Transverse colon (tissue), 4 donors: Measurements from ENCODE around the gene SLAMF7. TPM values are rescaled to one million over a fixed set of nuclear protein-coding genes. Genes with fewer than 3 reads are reported as not detected.

ENCODE experiments used
- DNase-seq: peaks from one replicate; pipeline ENCODE4 v3.0.0-alpha.2; 2019
- H3K27ac ChIP-seq, 4 donors: fragments of 200-600 bp; sonication (generic); 2 replicates each; pipeline ENCODE4 v1.5.1; 2016 to 2018; ENCODE audit warnings: inconsistent platforms in 4 of 4
- H3K27me3 ChIP-seq: fragments of 200-600 bp; sonication (generic); 2 replicates; pipeline ENCODE4 v1.5.1; 2017; ENCODE audit warnings: inconsistent platforms
- H3K36me3 ChIP-seq, 4 donors: fragments of 200-600 bp; sonication (generic); 2 replicates each; pipeline ENCODE4 v1.5.1; 2017 to 2019; ENCODE audit warnings: inconsistent platforms in 4 of 4
- H3K4me1 ChIP-seq, 4 donors: fragments of 200-600 bp; sonication (generic); 2 replicates each; pipeline ENCODE4 v1.5.1; 2017 to 2020; ENCODE audit warnings: inconsistent platforms in 4 of 4
- H3K4me3 ChIP-seq, 4 donors: fragments of 200-600 bp; sonication (generic); 1 replicate in 1 of 4; 2 replicates in 3 of 4; pipeline versions ENCODE4 v1.5.1 to v1.6.1; 2017 to 2019; ENCODE audit warnings: inconsistent platforms in 4 of 4
- H3K9me3 ChIP-seq, 2 donors: fragments of 200-600 bp; sonication (generic); 2 replicates each; pipeline ENCODE4 v1.5.1; 2017 to 2019; ENCODE audit warnings: inconsistent platforms in 2 of 2
- EP300 ChIP-seq: sonication (generic); formaldehyde crosslinking; IDR thresholded peaks from one replicate; pipeline ENCODE4 v1.6.1; 2017; ENCODE audit warnings: antibody characterized with exemption, low read depth
- POLR2A ChIP-seq: fragments of 450-650 bp; IDR thresholded peaks from one replicate; pipeline ENCODE4 v1.6.1; 2016; ENCODE audit warnings: antibody characterized with exemption, mild to moderate bottlenecking, moderate library complexity
- POLR2AphosphoS5 ChIP-seq, 3 donors: sonication (generic); formaldehyde crosslinking; IDR thresholded peaks; one replicate each; pipeline ENCODE4 v1.6.1; 2016; ENCODE audit warnings: antibody characterized with exemption in 3 of 3
- WGBS, 2 donors: methylation state at CpG; one replicate each; pipeline ENCODE4 v1.1.5; 2018; ENCODE audit warnings: low coverage in 1 of 2; 5-methylcytosine and 5-hydroxymethylcytosine counted together
- in situ Hi-C, 4 donors: fragments of 200-750 bp; cut with MboI; loops; one replicate each; pipeline versions ENCODE4 v1.15.0 to v1.15.1; 2017; ENCODE audit warnings: low sequenced_read_pairs in 3 of 4, low pct_ligation_motif_present in 1 of 4, low pct_unique_long_range_greater_than_20kb in 1 of 4
- intact Hi-C: fragments of 100-400 bp; cut with DNase I; formaldehyde crosslinking; loops from one replicate; pipeline ENCODE4 v1.15.1; 2023; ENCODE audit warnings: low total_unique reads
- total RNA-seq, 4 donors: library from RNA; depleted of rRNA; stranded (reverse); fragments of >200 nt; gene quantifications; one replicate each; pipeline ENCODE4 v1.1.0, GENCODE V29; 2016
- TF ChIP-seq, protein P1 (sequence below), 5 experiments: fragments of 200-600 bp in 3 of 5; fragments of 450-650 bp in 2 of 5; sonication (generic) in 3 of 5; IDR thresholded peaks; 1 replicate in 2 of 5; 2 replicates in 3 of 5; pipeline ENCODE4 v1.5.1; 2016 to 2017; ENCODE audit warnings: antibody characterized with exemption in 5 of 5, inconsistent platforms in 3 of 5, mild to moderate bottlenecking in 2 of 5, moderate library complexity in 1 of 5

SLAMF7 gene
- total RNA-seq, 4 donors from 2014 or later, result 0.20 to 15.4 (median 2.7) TPM; not detected in 1

DNA sequence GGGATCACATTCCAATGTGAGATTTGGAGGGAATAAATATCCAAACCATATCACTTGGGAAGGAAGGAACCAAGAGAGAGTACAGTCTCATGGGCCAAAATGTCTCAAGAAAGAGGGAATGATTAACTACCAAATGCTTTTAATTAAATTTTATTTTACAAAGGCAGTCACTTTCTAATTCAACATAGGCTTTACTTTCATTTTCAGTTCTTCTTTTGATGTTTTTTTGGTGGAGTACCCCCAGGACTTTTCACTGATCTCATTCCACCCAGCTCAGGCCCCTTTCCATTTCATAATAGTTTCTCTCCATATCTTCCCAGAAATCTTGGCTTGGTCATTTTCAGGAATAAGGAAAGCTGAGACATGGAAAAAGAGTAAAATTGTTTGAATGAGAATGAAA, 5.1 kb upstream of the SLAMF7 start:
- Histone ChIP-seq H3K36me3 (no peaks in the 10 kb centered on the region), H3K4me3 (no peak overlapping the region), H3K27ac (no peak overlapping the region), H3K4me1 (no peaks in the 10 kb centered on the region), H3K27me3 (no peaks in the 10 kb centered on the region), H3K9me3 (no peaks in the 10 kb centered on the region)
- DNase-seq, result no peak
- TF ChIP-seq EP300 (no peak), POLR2AphosphoS5 (IDR thresholded peaks at IDR 0.05) (no peak), POLR2A (no peak)
- TF ChIP-seq, protein P1, sequence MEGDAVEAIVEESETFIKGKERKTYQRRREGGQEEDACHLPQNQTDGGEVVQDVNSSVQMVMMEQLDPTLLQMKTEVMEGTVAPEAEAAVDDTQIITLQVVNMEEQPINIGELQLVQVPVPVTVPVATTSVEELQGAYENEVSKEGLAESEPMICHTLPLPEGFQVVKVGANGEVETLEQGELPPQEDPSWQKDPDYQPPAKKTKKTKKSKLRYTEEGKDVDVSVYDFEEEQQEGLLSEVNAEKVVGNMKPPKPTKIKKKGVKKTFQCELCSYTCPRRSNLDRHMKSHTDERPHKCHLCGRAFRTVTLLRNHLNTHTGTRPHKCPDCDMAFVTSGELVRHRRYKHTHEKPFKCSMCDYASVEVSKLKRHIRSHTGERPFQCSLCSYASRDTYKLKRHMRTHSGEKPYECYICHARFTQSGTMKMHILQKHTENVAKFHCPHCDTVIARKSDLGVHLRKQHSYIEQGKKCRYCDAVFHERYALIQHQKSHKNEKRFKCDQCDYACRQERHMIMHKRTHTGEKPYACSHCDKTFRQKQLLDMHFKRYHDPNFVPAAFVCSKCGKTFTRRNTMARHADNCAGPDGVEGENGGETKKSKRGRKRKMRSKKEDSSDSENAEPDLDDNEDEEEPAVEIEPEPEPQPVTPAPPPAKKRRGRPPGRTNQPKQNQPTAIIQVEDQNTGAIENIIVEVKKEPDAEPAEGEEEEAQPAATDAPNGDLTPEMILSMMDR (IDR thresholded peaks at IDR 0.05), result no peak
- in situ Hi-C loops (loop anchor here in 2 of 4 donors (25.0 kb wide), 1 partner anchor 228 kb away; the partner anchor contains the start of gene ITLN2 (in 2 of the 2)), intact Hi-C loops (loop anchor here (1.0 kb wide), 1 partner anchor 12 kb away; no protein-coding TSS in a partner anchor)

DNA sequence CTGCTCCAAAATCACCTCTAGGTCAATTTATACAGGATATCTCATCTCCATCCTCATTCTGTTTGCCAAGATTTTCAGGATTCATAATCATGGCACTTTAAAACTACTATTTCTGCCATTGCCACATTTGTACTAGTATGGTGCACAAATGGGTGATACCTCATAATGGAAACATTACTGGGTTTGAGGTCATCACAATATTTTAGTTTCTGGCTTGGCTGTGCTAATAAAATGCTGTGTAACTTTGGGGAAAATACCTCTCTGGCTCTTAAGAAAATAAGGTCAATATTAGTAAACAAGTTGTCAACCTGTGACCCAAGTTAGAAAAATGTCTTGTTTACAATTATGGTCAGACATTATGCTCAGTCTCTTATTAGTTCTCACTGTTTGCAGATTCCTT, 4.7 kb upstream of the SLAMF7 start:
- Histone ChIP-seq H3K9me3 (no peaks in the 10 kb centered on the region), H3K36me3 (no peaks in the 10 kb centered on the region), H3K27me3 (no peaks in the 10 kb centered on the region), H3K4me3 (no peak overlapping the region), H3K27ac (no peak overlapping the region), H3K4me1 (no peaks in the 10 kb centered on the region)
- in situ Hi-C loops, result loop anchor here in 2 of 4 donors (25.0 kb wide), 1 partner anchor 228 kb away; the partner anchor contains the start of gene ITLN2 (in 2 of the 2)
- DNase-seq, result no peak
- TF ChIP-seq, protein P1 (IDR thresholded peaks at IDR 0.05), result no peak
- TF ChIP-seq EP300, result no peak
- no peak for TF ChIP-seq POLR2A
- no peak for TF ChIP-seq POLR2AphosphoS5 (IDR thresholded peaks at IDR 0.05)
- intact Hi-C loops, result no loop called here

DNA sequence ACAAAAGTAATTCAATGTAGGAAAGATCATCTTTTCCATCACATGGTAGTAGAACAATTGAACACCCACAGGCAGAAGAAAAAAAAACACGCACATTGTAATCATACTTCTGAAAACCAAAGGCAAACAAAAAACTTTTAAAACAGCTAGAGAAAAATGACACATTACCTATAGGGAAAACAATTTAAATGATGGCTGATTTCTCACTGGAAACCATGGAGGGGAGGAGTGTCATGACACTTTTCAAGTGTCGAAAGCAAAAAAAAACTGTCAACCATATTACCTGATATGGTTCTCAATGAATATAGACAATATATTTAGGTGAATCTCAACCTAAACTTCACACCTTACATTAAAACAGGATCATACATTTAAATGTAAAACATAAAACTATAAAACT, 776 bp upstream of the SLAMF7 start:
- no peaks in the 10 kb centered on the region for H3K27me3 ChIP-seq
- H3K27ac ChIP-seq, result no peak overlapping the region
- intact Hi-C loops, result no loop called here
- in situ Hi-C loops, result loop anchor here in 2 of 4 donors (25.0 kb wide), 1 partner anchor 224 kb away; the partner anchor contains the start of gene ITLN2 (in 2 of the 2)
- no peak for DNase-seq
- H3K36me3 ChIP-seq, result no peaks in the 10 kb centered on the region
- H3K4me1 ChIP-seq, result no peaks in the 10 kb centered on the region
- H3K9me3 ChIP-seq, result no peaks in the 10 kb centered on the region
- 88 to 100% methylated on average over 2 of the region's 2 CpGs for WGBS, 2 donors
- no peak for TF ChIP-seq POLR2A
- no peak for TF ChIP-seq EP300
- TF ChIP-seq POLR2AphosphoS5 (IDR thresholded peaks at IDR 0.05), result no peak
- no peak overlapping the region for H3K4me3 ChIP-seq

DNA sequence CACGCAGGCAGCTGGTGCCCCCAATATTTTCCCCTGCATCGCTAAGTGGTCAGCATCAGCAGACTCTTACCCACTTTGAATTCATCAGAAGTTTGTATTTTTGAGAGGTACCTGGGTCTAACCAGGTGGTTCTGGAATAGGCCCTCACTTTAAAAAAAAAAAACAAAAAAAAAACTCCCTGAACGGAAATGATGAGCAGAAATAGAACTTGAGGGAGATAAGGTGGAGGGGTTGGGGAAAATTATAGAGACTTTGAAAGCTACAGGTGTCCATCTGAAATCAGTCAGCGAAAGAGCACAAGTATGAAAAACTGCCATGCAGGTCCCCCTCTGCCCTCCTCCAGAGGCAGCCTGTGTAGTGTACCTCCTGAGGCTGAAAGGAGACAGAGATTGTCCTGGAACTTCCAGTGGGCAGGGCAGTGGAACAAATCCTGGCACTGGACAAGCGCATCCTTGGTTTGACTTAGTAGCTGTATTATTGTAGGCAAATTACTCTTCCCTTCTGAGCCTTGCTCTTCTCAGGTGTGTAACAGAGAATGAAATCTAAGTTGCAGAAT, 1.2 kb downstream of the SLAMF7 start:
- WGBS, 2 donors, result 66 to 78% methylated on average over 3 to 5 of the region's 5 CpGs
- H3K36me3 ChIP-seq, result no peaks in the 10 kb centered on the region
- H3K4me3 ChIP-seq, result no peak overlapping the region
- peak overlapping the region; percentile 13 to 68 (median 42) for H3K27ac ChIP-seq
- intact Hi-C loops, result no loop called here
- no peaks in the 10 kb centered on the region for H3K27me3 ChIP-seq
- no peaks in the 10 kb centered on the region for H3K4me1 ChIP-seq
- in situ Hi-C loops, result loop anchor here in 2 of 4 donors (25.0 kb wide), 1 partner anchor 222 kb away; the partner anchor contains the start of gene ITLN2 (in 2 of the 2)
- no peak for DNase-seq
- TF ChIP-seq, protein P1 (IDR thresholded peaks at IDR 0.05), result no peak
- TF ChIP-seq POLR2A (no peak), POLR2AphosphoS5 (IDR thresholded peaks at IDR 0.05) (no peak), EP300 (no peak)
- H3K9me3 ChIP-seq, result no peaks in the 10 kb centered on the region
